B cell (primary cell): ENCODE data around the gene DDOST. TPM values are rescaled to one million over a fixed set of nuclear protein-coding genes. Genes with fewer than 3 reads are reported as not detected.
"Not testable (repeated sequence)": the region's sequence is repeated elsewhere in the genome, so short reads cannot be mapped to it uniquely, and the experiment has no call there.

Experiments
- ATAC-seq: fragments of 200-7000 bp; cut with Tn5 transposase; one replicate; pipeline ENCODE4 v1.10.0; 2021; ENCODE audit warnings: low read depth, mild to moderate bottlenecking, moderate number of reproducible peaks, moderate library complexity
- CTCF ChIA-PET: fragments of 350-600 bp; sonication (Branson Sonifier 250); formaldehyde crosslinking; loops from one replicate; lab custom pipeline; 2021; ENCODE audit warnings: antibody characterized with exemption, inconsistent platforms; lab: Charles Lee
- POLR2A ChIA-PET: fragments of 350-600 bp; sonication (Branson Sonifier 250); formaldehyde crosslinking; loops from one replicate; lab custom pipeline; 2021; ENCODE audit warnings: antibody characterized with exemption; lab: Charles Lee
- DNase-seq: peaks from one replicate; pipeline ENCODE4 v3.0.0; 2013
- H2AFZ ChIP-seq: 2 replicates; pipeline ENCODE4 v1.6.1; 2012; ENCODE audit warnings: mild to moderate bottlenecking, low read depth, low read length; ENCODE audit not compliant: insufficient read depth, poor library complexity, severe bottlenecking
- H3K27ac ChIP-seq, 2 donors: 1 replicate in 1 of 2; 2 replicates in 1 of 2; pipeline ENCODE4 v1.5.1; 2012 to 2013; ENCODE audit warnings: low read length in 2 of 2, mild to moderate bottlenecking in 2 of 2, moderate library complexity in 1 of 2
- H3K27me3 ChIP-seq, 4 experiments: fragments of 200-600 bp in 1 of 4; sonication (generic) in 1 of 4; replicated peaks in 1 of 4; 1 replicate in 2 of 4; 2 replicates in 2 of 4; pipeline versions ENCODE4 v1.6.1 to v1.7.0; 2013 to 2016; ENCODE audit warnings: low read length in 3 of 4, mild to moderate bottlenecking in 2 of 4, mixed read lengths in 1 of 4, moderate library complexity in 1 of 4; ENCODE audit not compliant: insufficient read depth in 4 of 4, control insufficient read depth in 3 of 4; ENCODE audit errors: control extremely low read depth in 1 of 4
- H3K36me3 ChIP-seq, 2 experiments: replicated peaks in 1 of 2; 1 replicate in 1 of 2; 2 replicates in 1 of 2; pipeline versions ENCODE4 v1.6.1 to v1.7.1; 2013; ENCODE audit warnings: low read length in 1 of 2; ENCODE audit not compliant: insufficient read depth in 2 of 2, control insufficient read depth in 1 of 2; ENCODE audit errors: control extremely low read depth in 1 of 2, extremely low read depth in 1 of 2
- H3K4me1 ChIP-seq, 2 donors: fragments of 200-600 bp in 1 of 2; sonication (generic) in 1 of 2; 1 replicate in 1 of 2; 2 replicates in 1 of 2; pipeline versions ENCODE4 v1.5.1 to v1.6.1; 2013 to 2017; ENCODE audit warnings: low read length in 2 of 2; ENCODE audit not compliant: control insufficient read depth in 2 of 2, insufficient read depth in 2 of 2
- H3K4me2 ChIP-seq: replicated peaks from 2 replicates; pipeline ENCODE3; 2012; ENCODE audit warnings: mild to moderate bottlenecking, low read depth, low read length; ENCODE audit not compliant: poor library complexity, severe bottlenecking
- H3K4me3 ChIP-seq, 5 experiments: fragments of 200-600 bp in 1 of 5; sonication (generic) in 1 of 5; 1 replicate in 3 of 5; 2 replicates in 2 of 5; pipeline versions ENCODE4 v1.5.1 to v1.7.0; 2011 to 2016; ENCODE audit warnings: low read length in 4 of 5, mild to moderate bottlenecking in 4 of 5, low read depth in 2 of 5, control low read depth in 1 of 5, moderate library complexity in 1 of 5; ENCODE audit not compliant: insufficient read depth in 1 of 5; ENCODE audit errors: control extremely low read depth in 1 of 5, extremely low read depth in 1 of 5
- H3K79me2 ChIP-seq: fragments of 200-600 bp; sonication (generic); one replicate; pipeline ENCODE4 v1.6.0; 2016; ENCODE audit warnings: low read length; ENCODE audit not compliant: control insufficient read depth, insufficient read depth
- H3K9ac ChIP-seq: fragments of 200-600 bp; sonication (generic); 2 replicates; pipeline ENCODE4 v1.6.1; 2017; ENCODE audit warnings: mild to moderate bottlenecking, low read length, moderate library complexity
- H3K9me3 ChIP-seq, 3 donors: one replicate each; pipeline versions ENCODE4 v1.6.1 to v1.7.1; 2013; ENCODE audit warnings: low read length in 2 of 3; ENCODE audit not compliant: control insufficient read depth in 2 of 3, insufficient read depth in 1 of 3; ENCODE audit errors: control extremely low read depth in 1 of 3
- H4K20me1 ChIP-seq: 2 replicates; pipeline ENCODE4 v1.6.0; 2012; ENCODE audit warnings: mild to moderate bottlenecking, low read length; ENCODE audit not compliant: insufficient read depth, control insufficient read depth, poor library complexity, severe bottlenecking
- H3K27ac Mint-ChIP-seq: one replicate; pipeline ENCODE4 v1.8.0; 2021; ENCODE audit warnings: mixed read lengths
- H3K27me3 Mint-ChIP-seq: one replicate; pipeline ENCODE4 v1.8.0; 2021; ENCODE audit warnings: mixed read lengths
- H3K4me1 Mint-ChIP-seq: one replicate; pipeline ENCODE4 v1.8.0; 2021; ENCODE audit warnings: mixed read lengths
- H3K4me3 Mint-ChIP-seq: one replicate; pipeline ENCODE4 v1.8.0; 2021; ENCODE audit warnings: mixed read lengths
- H3K9me3 Mint-ChIP-seq: one replicate; pipeline ENCODE4 v1.8.0; 2022; ENCODE audit warnings: mixed read lengths; ENCODE audit not compliant: insufficient read depth
- CTCF ChIP-seq: fragments of 200-600 bp; IDR thresholded peaks from one replicate; pipeline ENCODE4 v1.8.0; 2022; ENCODE audit warnings: antibody characterized with exemption, mild to moderate bottlenecking
- EZH2 ChIP-seq: IDR thresholded peaks from 2 replicates; pipeline ENCODE4 v1.6.1; 2012; ENCODE audit warnings: borderline replicate concordance, low read depth, mild to moderate bottlenecking, moderate library complexity, low read length; ENCODE audit not compliant: insufficient read depth, poor library complexity, severe bottlenecking
- WGBS: methylation state at CpG from one replicate; pipeline ENCODE4 v1.1.5; 2013; ENCODE audit warnings: missing lambda C conversion rate; ENCODE audit not compliant: insufficient coverage; 5-methylcytosine and 5-hydroxymethylcytosine counted together
- intact Hi-C: fragments of 100-400 bp; cut with micrococcal nuclease; formaldehyde crosslinking; loops from one replicate; pipeline ENCODE4 v1.10.0; 2022
- polyA plus RNA-seq: library from polyadenylated mRNA; depleted of rRNA; stranded (reverse); fragments of >200 nt; gene quantifications from 2 replicates; pipeline ENCODE4 v1.2.3, GENCODE V29; 2012
- total RNA-seq, 2 donors: library from RNA; stranded (reverse); fragments of 120-200 nt in 1 of 2; gene quantifications; 1 replicate in 1 of 2; 2 replicates in 1 of 2; pipeline versions ENCODE4 v1.2.3 to v1.2.4, GENCODE V29; 2013 to 2022

DDOST gene
- total and polyA plus RNA-seq, 2 donors (not counting 1 experiment from before 2014, with no cell fraction given), result 73.5 to 99.2 TPM

GRCh38 chr1:20609541-20609940 is 51.6 kb downstream of the DDOST start:
- H2AFZ ChIP-seq, result no peak overlapping the region
- TF ChIP-seq CTCF, result no peak
- no peak for TF ChIP-seq EZH2
- no peaks in the 10 kb centered on the region for H3K4me1 Mint-ChIP-seq
- H3K36me3 ChIP-seq, result no peaks in the 10 kb centered on the region
- no peak overlapping the region for H3K27ac ChIP-seq
- H4K20me1 ChIP-seq, result no peaks in the 10 kb centered on the region
- intact Hi-C loops, result no loop called here
- ATAC-seq, result no peak
- ChIA-PET CTCF (no interaction called here), POLR2A (no interaction called here)
- no peaks in the 10 kb centered on the region for H3K4me1 ChIP-seq
- H3K27me3 Mint-ChIP-seq, result peaks cover 4% of the 10 kb centered on the region
- no peaks in the 10 kb centered on the region for H3K79me2 ChIP-seq
- no peak overlapping the region for H3K4me2 ChIP-seq
- H3K27ac Mint-ChIP-seq, result no peak overlapping the region
- no peak overlapping the region for H3K4me3 Mint-ChIP-seq
- no peaks in the 10 kb centered on the region for H3K9me3 Mint-ChIP-seq
- no peaks in the 10 kb centered on the region for H3K9me3 ChIP-seq
- peaks cover 0 to 4% (median 0%) of the 10 kb centered on the region in 4 experiments for H3K27me3 ChIP-seq
- no peak overlapping the region for H3K9ac ChIP-seq
- no peak overlapping the region for H3K4me3 ChIP-seq
- WGBS, result 70% methylated on average over 2 of the region's 6 CpGs
- DNase-seq, result no peak

GRCh38 chr1:20606801-20607570 is 54.2 kb downstream of the DDOST start:
- 64% methylated on average over 2 of the region's 7 CpGs for WGBS
- POLR2A ChIA-PET, H3K9me3 Mint-ChIP-seq, H3K27ac Mint-ChIP-seq, H3K9me3 ChIP-seq, H4K20me1 ChIP-seq, intact Hi-C loops, H3K27me3 ChIP-seq, H2AFZ ChIP-seq, DNase-seq, H3K4me3 ChIP-seq, H3K9ac ChIP-seq, CTCF ChIA-PET, H3K4me3 Mint-ChIP-seq, H3K27me3 Mint-ChIP-seq, H3K79me2 ChIP-seq, H3K27ac ChIP-seq, H3K4me2 ChIP-seq, H3K4me1 Mint-ChIP-seq, H3K4me1 ChIP-seq, H3K36me3 ChIP-seq, ATAC-seq: not testable (repeated sequence)
